B cell (primary cell): ENCODE data around the gene HYPK. TPM values are rescaled to one million over a fixed set of nuclear protein-coding genes. Genes with fewer than 3 reads are reported as not detected.

Experiments
- ATAC-seq: fragments of 200-7000 bp; cut with Tn5 transposase; one replicate; pipeline ENCODE4 v1.10.0; 2021; ENCODE audit warnings: low read depth, mild to moderate bottlenecking, moderate number of reproducible peaks, moderate library complexity
- CTCF ChIA-PET: fragments of 350-600 bp; sonication (Branson Sonifier 250); formaldehyde crosslinking; loops from one replicate; lab custom pipeline; 2021; ENCODE audit warnings: antibody characterized with exemption, inconsistent platforms; lab: Charles Lee
- POLR2A ChIA-PET: fragments of 350-600 bp; sonication (Branson Sonifier 250); formaldehyde crosslinking; loops from one replicate; lab custom pipeline; 2021; ENCODE audit warnings: antibody characterized with exemption; lab: Charles Lee
- DNase-seq: peaks from one replicate; pipeline ENCODE4 v3.0.0; 2013
- H2AFZ ChIP-seq: 2 replicates; pipeline ENCODE4 v1.6.1; 2012; ENCODE audit warnings: mild to moderate bottlenecking, low read depth, low read length; ENCODE audit not compliant: insufficient read depth, poor library complexity, severe bottlenecking
- H3K27ac ChIP-seq, 2 donors: 1 replicate in 1 of 2; 2 replicates in 1 of 2; pipeline ENCODE4 v1.5.1; 2012 to 2013; ENCODE audit warnings: low read length in 2 of 2, mild to moderate bottlenecking in 2 of 2, moderate library complexity in 1 of 2
- H3K27me3 ChIP-seq, 4 experiments: fragments of 200-600 bp in 1 of 4; sonication (generic) in 1 of 4; replicated peaks in 1 of 4; 1 replicate in 2 of 4; 2 replicates in 2 of 4; pipeline versions ENCODE4 v1.6.1 to v1.7.0; 2013 to 2016; ENCODE audit warnings: low read length in 3 of 4, mild to moderate bottlenecking in 2 of 4, mixed read lengths in 1 of 4, moderate library complexity in 1 of 4; ENCODE audit not compliant: insufficient read depth in 4 of 4, control insufficient read depth in 3 of 4; ENCODE audit errors: control extremely low read depth in 1 of 4
- H3K36me3 ChIP-seq, 2 experiments: replicated peaks in 1 of 2; 1 replicate in 1 of 2; 2 replicates in 1 of 2; pipeline versions ENCODE4 v1.6.1 to v1.7.1; 2013; ENCODE audit warnings: low read length in 1 of 2; ENCODE audit not compliant: insufficient read depth in 2 of 2, control insufficient read depth in 1 of 2; ENCODE audit errors: control extremely low read depth in 1 of 2, extremely low read depth in 1 of 2
- H3K4me1 ChIP-seq, 2 donors: fragments of 200-600 bp in 1 of 2; sonication (generic) in 1 of 2; 1 replicate in 1 of 2; 2 replicates in 1 of 2; pipeline versions ENCODE4 v1.5.1 to v1.6.1; 2013 to 2017; ENCODE audit warnings: low read length in 2 of 2; ENCODE audit not compliant: control insufficient read depth in 2 of 2, insufficient read depth in 2 of 2
- H3K4me2 ChIP-seq: replicated peaks from 2 replicates; pipeline ENCODE3; 2012; ENCODE audit warnings: mild to moderate bottlenecking, low read depth, low read length; ENCODE audit not compliant: poor library complexity, severe bottlenecking
- H3K4me3 ChIP-seq, 5 experiments: fragments of 200-600 bp in 1 of 5; sonication (generic) in 1 of 5; 1 replicate in 3 of 5; 2 replicates in 2 of 5; pipeline versions ENCODE4 v1.5.1 to v1.7.0; 2011 to 2016; ENCODE audit warnings: low read length in 4 of 5, mild to moderate bottlenecking in 4 of 5, low read depth in 2 of 5, control low read depth in 1 of 5, moderate library complexity in 1 of 5; ENCODE audit not compliant: insufficient read depth in 1 of 5; ENCODE audit errors: control extremely low read depth in 1 of 5, extremely low read depth in 1 of 5
- H3K79me2 ChIP-seq: fragments of 200-600 bp; sonication (generic); one replicate; pipeline ENCODE4 v1.6.0; 2016; ENCODE audit warnings: low read length; ENCODE audit not compliant: control insufficient read depth, insufficient read depth
- H3K9ac ChIP-seq: fragments of 200-600 bp; sonication (generic); 2 replicates; pipeline ENCODE4 v1.6.1; 2017; ENCODE audit warnings: mild to moderate bottlenecking, low read length, moderate library complexity
- H3K9me3 ChIP-seq, 3 donors: one replicate each; pipeline versions ENCODE4 v1.6.1 to v1.7.1; 2013; ENCODE audit warnings: low read length in 2 of 3; ENCODE audit not compliant: control insufficient read depth in 2 of 3, insufficient read depth in 1 of 3; ENCODE audit errors: control extremely low read depth in 1 of 3
- H4K20me1 ChIP-seq: 2 replicates; pipeline ENCODE4 v1.6.0; 2012; ENCODE audit warnings: mild to moderate bottlenecking, low read length; ENCODE audit not compliant: insufficient read depth, control insufficient read depth, poor library complexity, severe bottlenecking
- H3K27ac Mint-ChIP-seq: one replicate; pipeline ENCODE4 v1.8.0; 2021; ENCODE audit warnings: mixed read lengths
- H3K27me3 Mint-ChIP-seq: one replicate; pipeline ENCODE4 v1.8.0; 2021; ENCODE audit warnings: mixed read lengths
- H3K4me1 Mint-ChIP-seq: one replicate; pipeline ENCODE4 v1.8.0; 2021; ENCODE audit warnings: mixed read lengths
- H3K4me3 Mint-ChIP-seq: one replicate; pipeline ENCODE4 v1.8.0; 2021; ENCODE audit warnings: mixed read lengths
- H3K9me3 Mint-ChIP-seq: one replicate; pipeline ENCODE4 v1.8.0; 2022; ENCODE audit warnings: mixed read lengths; ENCODE audit not compliant: insufficient read depth
- EZH2 ChIP-seq: IDR thresholded peaks from 2 replicates; pipeline ENCODE4 v1.6.1; 2012; ENCODE audit warnings: borderline replicate concordance, low read depth, mild to moderate bottlenecking, moderate library complexity, low read length; ENCODE audit not compliant: insufficient read depth, poor library complexity, severe bottlenecking
- WGBS: methylation state at CpG from one replicate; pipeline ENCODE4 v1.1.5; 2013; ENCODE audit warnings: missing lambda C conversion rate; ENCODE audit not compliant: insufficient coverage; 5-methylcytosine and 5-hydroxymethylcytosine counted together
- intact Hi-C: fragments of 100-400 bp; cut with micrococcal nuclease; formaldehyde crosslinking; loops from one replicate; pipeline ENCODE4 v1.10.0; 2022
- polyA plus RNA-seq: library from polyadenylated mRNA; depleted of rRNA; stranded (reverse); fragments of >200 nt; gene quantifications from 2 replicates; pipeline ENCODE4 v1.2.3, GENCODE V29; 2012
- total RNA-seq, 2 donors: library from RNA; stranded (reverse); fragments of 120-200 nt in 1 of 2; gene quantifications; 1 replicate in 1 of 2; 2 replicates in 1 of 2; pipeline versions ENCODE4 v1.2.3 to v1.2.4, GENCODE V29; 2013 to 2022
- TF ChIP-seq, protein P1 (sequence below): fragments of 200-600 bp; IDR thresholded peaks from one replicate; pipeline ENCODE4 v1.8.0; 2022; ENCODE audit warnings: antibody characterized with exemption, mild to moderate bottlenecking

The HYPK gene
- total and polyA plus RNA-seq, 2 donors (not counting 1 experiment from before 2014, with no cell fraction given) = 23.5 to 25.7 TPM

- no peaks in the 10 kb centered on the region for H3K27me3 ChIP-seq
- intact Hi-C loops = no loop called here
- peaks cover 36% of the 10 kb centered on the region for H4K20me1 ChIP-seq
- ATAC-seq (no peak), DNase-seq (no peak)
- H3K4me1 ChIP-seq = peaks cover 31 to 61% of the 10 kb centered on the region in 2 donors
- peaks cover 28% of the 10 kb centered on the region for H3K79me2 ChIP-seq
- POLR2A ChIA-PET = interaction anchor here (1.5 to 2.3 kb wide), 3 partner anchors 16 to 31 kb away, joined by 4 to 15 read pairs (median 9); partner anchors contain the start of genes ELL3 and MFAP1
- Mint-ChIP-seq H3K27ac (peak overlapping the region; percentile 93), H3K4me3 (peak overlapping the region; percentile 93), H3K4me1 (peaks cover 67% of the 10 kb centered on the region), H3K9me3 (no peaks in the 10 kb centered on the region), H3K27me3 (no peaks in the 10 kb centered on the region)
- TF ChIP-seq, protein P1, sequence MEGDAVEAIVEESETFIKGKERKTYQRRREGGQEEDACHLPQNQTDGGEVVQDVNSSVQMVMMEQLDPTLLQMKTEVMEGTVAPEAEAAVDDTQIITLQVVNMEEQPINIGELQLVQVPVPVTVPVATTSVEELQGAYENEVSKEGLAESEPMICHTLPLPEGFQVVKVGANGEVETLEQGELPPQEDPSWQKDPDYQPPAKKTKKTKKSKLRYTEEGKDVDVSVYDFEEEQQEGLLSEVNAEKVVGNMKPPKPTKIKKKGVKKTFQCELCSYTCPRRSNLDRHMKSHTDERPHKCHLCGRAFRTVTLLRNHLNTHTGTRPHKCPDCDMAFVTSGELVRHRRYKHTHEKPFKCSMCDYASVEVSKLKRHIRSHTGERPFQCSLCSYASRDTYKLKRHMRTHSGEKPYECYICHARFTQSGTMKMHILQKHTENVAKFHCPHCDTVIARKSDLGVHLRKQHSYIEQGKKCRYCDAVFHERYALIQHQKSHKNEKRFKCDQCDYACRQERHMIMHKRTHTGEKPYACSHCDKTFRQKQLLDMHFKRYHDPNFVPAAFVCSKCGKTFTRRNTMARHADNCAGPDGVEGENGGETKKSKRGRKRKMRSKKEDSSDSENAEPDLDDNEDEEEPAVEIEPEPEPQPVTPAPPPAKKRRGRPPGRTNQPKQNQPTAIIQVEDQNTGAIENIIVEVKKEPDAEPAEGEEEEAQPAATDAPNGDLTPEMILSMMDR = no peak
- TF ChIP-seq EZH2 = no peak
- no peak overlapping the region for H2AFZ ChIP-seq
- H3K27ac ChIP-seq = peak overlapping the region in 1 of 2 donors; percentile 96
- peaks cover 0 to 46% of the 10 kb centered on the region in 2 experiments for H3K36me3 ChIP-seq
- CTCF ChIA-PET = interaction anchor here (1.3 to 8.7 kb wide), 2 partner anchors 15 to 20 kb away, joined by 5 to 150 read pairs; partner anchors contain the start of gene ELL3
- peak overlapping the region in 3 of 5 experiments; percentile 50 to 98 (median 88) for H3K4me3 ChIP-seq
- peaks cover 0 to 6% (median 0%) of the 10 kb centered on the region in 3 donors for H3K9me3 ChIP-seq
- H3K9ac ChIP-seq = no peak overlapping the region
- H3K4me2 ChIP-seq = peak overlapping the region; percentile 87
- WGBS = 92% methylated on average over 6 of the region's 10 CpGs
Measured at GRCh38 chr15:43793647-43794046, 6.8 kb upstream of the HYPK start.

DNA sequence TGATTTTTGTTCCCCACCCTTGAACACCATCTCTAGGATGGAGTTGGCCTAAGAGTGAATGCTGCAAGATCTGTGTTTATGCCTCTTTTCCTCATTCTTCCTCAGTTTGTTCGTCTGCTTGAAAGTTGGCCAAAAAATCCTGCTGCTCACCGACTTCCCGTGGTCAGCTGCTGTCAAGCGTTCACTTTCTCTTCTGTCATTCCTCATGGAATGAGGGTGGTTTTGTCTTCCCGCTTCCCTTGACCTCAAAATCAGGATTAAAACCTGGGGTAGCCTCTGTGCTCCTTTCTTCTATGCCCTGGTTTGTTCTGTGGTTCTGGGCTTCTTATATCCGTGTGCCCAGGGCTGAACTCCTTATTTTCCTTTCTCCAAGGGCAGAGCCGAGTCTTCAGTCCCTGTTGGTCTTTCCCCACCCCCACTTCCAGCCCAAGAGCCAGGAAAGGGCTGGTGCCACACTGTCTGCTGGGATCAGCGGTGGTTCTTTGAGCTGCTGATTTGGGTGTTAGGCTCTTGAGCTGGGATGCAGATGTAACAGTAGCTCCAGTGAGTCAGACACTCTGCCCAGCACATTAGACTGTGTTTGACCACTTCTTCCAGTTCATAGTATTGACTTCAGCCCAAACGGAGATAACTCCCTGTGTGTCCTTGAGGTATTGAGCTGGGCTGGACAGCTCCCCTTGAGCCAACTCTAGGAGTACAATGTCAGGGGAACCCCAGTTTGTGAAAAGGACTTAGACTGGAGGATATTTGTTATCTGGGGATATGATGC is 5.9 kb upstream of the HYPK start:
- intact Hi-C loops = no loop called here
- H3K4me3 Mint-ChIP-seq = peak overlapping the region; percentile 93
- H4K20me1 ChIP-seq = peaks cover 36% of the 10 kb centered on the region
- H3K4me2 ChIP-seq = no peak overlapping the region
- peaks cover 67% of the 10 kb centered on the region for H3K4me1 Mint-ChIP-seq
- H2AFZ ChIP-seq = no peak overlapping the region
- POLR2A ChIA-PET = interaction anchor here (0.7 to 1.7 kb wide), 3 partner anchors 11 to 528 kb away, joined by 3 to 9 read pairs (median 5); partner anchors contain the start of genes ELL3 and TGM5
- H3K27ac ChIP-seq = no peak overlapping the region
- 96% methylated on average over 8 of the region's 9 CpGs for WGBS
- peaks cover 28% of the 10 kb centered on the region for H3K79me2 ChIP-seq
- DNase-seq (no peak), ATAC-seq (no peak)
- TF ChIP-seq, protein P1 = no peak
- no peak for TF ChIP-seq EZH2
- no peaks in the 10 kb centered on the region for H3K27me3 ChIP-seq
- peak overlapping the region; percentile 37 for H3K27ac Mint-ChIP-seq
- peaks cover 0 to 6% (median 0%) of the 10 kb centered on the region in 3 donors for H3K9me3 ChIP-seq
- H3K27me3 Mint-ChIP-seq = no peaks in the 10 kb centered on the region
- no peaks in the 10 kb centered on the region for H3K9me3 Mint-ChIP-seq
- H3K4me1 ChIP-seq = peaks cover 23 to 59% of the 10 kb centered on the region in 2 donors
- H3K4me3 ChIP-seq = no peak overlapping the region
- no peak overlapping the region for H3K9ac ChIP-seq
- H3K36me3 ChIP-seq = peaks cover 0 to 54% of the 10 kb centered on the region in 2 experiments
- CTCF ChIA-PET = interaction anchor here (1.0 to 3.2 kb wide), 3 partner anchors 14 to 24 kb away, joined by 4 to 13 read pairs (median 5); partner anchors contain the start of gene ELL3
